ENCODE measurements around the gene ZNF319.

The ZNF319 gene

DNA sequence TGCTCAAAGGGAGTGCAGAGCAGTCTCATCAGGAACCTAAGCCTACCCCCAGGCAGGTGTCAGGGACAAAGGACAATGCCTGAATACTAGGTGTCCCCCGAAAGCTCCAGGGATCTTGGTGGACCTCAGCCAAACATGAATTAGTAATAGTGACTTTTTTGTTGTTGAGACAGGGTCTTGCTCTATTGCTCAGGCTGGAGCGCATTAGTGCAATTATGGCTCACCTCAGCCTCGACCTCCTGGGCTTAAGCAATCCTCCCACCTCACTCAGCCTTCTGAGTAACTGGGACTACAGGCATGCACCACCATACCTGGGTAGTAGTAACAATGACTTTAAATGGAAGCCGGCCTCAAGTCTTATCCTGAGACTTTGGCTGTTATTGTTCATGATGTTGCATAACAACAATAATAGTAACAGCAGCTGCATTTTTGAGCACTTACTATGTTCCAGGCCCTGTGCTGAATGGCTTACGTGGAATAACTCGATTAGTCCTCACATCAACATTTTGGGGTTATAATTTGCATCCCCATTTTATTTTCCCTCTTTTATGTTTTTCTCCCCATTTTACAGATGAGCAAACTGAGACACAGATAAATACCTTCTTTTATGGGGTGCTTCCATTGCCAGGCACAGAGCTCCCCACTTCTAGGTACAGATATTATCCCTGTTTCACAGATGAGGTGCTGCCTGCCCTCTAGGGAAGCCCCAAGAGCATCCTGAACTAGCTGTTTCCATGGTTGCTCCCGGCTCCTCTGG, 49.1 kb downstream of the ZNF319 start:
- no peak for DNase-seq

DNA sequence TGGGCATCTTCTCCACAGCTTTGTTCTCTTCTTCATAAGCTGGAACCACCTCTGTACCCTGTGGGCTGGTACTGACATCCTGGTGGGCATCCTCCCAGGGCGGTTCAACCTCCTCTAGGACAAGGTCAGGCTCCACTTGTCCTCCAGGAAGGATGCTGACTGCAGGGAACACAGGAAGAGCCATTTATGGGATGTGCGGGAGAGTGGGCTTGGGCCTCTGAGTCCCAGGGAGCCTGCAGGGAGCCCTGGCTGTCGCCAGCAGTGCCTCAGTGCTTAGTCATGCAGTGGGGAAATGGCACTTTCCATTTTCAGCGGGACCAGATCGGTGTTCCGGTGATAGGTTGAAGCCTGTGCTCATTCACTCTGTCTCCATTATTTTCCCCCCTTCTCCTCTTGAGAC, 50.1 kb downstream of the ZNF319 start:
- DNase-seq = no peak

DNA sequence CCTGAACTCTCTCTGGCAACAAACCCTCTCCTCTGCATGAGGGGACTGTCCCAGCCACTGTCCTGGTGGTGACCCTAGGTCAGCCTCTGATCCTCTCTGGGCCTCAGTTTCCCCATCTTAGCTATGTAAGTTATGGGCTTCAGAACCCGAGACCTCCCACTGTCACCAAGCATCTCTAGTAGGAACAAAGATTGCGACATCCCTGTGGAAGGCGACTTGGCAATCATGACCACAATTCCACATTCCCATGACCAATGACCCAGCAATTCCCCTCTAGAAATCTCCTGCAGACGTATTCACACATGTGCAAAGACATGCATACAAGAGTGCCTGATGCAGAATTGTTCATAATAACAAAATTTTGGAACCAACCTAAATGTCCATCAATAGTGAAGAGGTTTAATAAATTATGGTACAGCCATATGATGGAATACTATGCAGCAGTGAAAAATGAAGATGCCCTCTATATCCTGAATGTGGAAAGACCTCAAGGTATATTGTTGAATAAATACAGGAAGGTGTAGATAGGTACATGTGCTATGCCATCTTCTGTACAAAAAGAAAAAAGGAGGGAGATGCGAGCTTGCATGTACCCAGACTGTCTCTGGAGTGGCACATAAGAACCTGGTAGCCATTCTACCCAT, 50.8 kb downstream of the ZNF319 start:
- no peak for DNase-seq

DNA sequence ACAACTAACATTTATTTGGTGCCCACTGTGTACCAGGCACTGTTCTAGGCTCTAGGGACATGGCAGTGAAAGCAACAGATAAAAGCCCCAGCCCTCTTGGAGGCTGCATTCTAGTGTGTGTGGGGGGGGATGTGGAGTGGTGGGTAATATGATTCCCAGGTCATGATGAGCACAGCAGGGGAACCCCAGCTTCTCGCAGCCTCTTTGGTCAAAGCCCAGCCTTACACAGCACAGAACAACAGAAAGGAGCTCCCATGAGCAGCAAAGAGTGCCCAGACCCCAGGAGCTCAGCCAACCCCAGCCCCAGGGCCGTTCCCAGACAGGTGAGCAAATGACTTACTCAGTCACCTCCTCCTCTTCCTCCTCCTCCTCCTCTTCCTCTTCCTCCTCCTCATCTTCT, 51.5 kb downstream of the ZNF319 start:
- no peak for DNase-seq

DNA sequence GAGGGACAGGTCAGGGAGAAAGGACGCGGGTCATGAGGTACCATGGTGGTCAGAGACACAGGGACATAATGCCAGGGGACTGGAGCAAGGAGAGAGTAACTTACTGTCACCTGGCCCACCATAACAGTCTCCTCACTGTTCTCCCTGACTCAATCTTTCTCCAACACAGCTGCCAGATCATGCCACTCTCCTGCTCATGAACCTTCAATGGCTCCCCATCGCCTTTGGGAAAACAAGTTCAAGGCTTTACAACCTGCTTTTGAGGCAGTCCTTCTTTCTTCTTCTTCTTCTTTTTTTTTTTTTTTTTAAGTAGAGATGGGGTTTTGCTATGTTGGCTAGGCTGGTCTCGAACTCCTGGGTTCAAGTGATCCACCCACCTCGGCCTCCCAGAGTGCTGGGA, 52.4 kb downstream of the ZNF319 start:
- DNase-seq = no peak

DNA sequence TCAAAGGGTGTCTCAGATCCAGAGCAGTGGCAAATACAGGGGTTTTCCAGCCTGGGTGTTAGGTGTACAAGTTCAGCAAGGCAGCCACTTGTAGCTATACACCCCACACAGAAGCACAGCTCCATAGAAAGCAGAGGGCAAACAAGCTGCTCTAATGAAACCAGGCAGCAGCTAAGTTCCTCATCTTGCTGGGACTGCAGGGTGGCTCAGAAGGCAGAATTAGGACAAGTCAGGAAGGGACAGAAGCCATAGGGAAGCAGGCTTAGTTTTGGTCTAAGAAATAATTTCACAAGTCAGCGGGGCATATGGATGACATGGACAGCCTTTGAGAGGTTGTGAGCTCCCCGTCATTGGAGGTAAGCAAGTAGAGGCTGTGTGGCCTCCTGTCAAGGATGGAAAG, 53.2 kb downstream of the ZNF319 start:
- no peak for DNase-seq

DNA sequence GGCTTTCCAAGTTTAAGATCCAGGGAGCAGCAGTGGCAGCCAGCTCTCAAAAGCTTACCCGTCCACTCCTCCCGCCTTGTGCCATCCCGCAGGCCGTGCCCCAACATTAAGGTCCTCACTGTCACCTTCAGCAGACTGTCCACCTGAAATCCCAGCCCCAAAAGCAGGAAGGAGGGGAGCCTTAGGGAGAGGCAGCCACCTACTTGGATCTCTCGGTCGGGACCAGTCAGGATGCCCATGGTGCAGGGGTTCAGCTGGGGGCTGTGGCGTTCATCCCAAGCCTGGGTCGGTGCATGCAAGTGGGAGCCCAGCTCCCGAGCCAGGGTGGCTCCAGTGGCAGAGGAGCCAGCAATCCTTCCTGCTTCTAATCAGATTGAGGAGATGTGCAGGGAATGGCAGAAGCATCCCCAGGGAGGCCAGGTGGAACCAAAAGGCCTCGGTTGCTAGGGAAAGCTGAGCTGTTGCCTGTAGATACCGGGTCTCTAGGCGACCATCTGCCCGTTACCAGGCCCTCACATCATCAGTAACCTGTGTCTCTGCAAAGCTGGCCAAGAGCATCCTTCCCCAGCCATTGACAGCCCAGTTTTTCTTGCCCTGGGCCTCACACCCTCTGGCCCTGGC, 54.2 kb downstream of the ZNF319 start:
- no peak for DNase-seq

DNA sequence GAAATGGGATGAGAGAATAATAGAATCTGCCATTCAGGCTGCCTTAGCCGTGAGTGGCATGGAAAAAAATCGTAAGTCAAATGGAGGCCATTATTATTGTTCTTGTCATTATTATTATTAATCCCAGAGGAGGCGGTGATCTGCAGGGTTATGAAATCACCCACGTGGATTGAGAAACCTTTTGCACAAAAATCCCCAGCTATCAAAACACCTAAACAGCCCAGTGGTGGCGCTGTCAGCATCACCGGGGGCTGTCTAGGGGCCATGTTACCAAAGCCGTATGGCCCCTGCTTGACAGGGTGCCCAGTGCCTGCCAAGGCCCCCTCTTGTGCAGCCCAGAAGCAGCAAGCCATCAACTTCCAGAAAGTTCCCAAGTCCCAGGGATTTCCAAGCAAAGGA, 54.7 kb downstream of the ZNF319 start:
- DNase-seq = no peak

DNA sequence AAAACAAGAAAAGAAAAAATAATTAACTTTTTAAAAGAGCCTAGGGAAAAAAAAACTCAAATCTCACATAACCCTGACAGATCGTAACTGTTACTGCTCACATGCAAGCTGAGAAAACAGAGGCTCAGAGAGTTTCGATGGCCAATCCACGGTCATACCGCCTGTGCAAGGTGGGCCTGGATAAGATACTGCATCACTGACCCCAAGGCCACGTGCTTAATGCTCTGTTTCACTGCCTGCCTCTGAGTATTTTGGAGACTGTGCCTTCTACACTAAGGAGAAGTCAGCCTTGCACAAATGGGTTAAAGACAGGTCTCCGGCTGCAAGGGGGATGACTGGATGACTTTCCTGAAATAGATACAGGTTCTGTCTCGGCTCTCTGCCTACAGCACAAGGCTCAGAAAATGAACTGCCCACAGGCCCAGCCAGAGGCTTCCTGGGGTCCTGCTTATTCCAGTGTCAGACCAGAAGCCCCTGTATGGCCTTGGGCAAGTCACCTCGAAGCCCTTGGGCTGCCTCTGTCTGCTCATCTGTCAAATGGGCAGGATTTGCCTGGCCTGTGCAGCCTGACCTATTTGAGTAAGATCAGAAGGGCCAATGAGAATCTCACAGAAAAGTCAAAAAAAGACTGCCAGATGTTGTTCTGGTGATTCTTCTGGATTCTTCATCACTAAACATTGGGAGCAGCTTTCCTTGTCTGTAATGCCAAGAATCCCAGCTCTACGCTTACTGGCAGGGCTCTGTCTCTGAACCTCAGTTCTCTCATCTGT, 55.3 kb downstream of the ZNF319 start:
- no peak for DNase-seq
